Thymus (tissue), 11 donors: ENCODE results near the gene HOXA11. TPM values are rescaled to one million over a fixed set of nuclear protein-coding genes. Genes with fewer than 3 reads are reported as not detected.

Experiments used
- DNase-seq, 9 donors: peaks; one replicate each; pipeline ENCODE4 v3.0.0-alpha.2; 2013; ENCODE audit warnings: low spot score in 9 of 9, low read depth in 6 of 9, missing footprints in 1 of 9
- H3K27ac ChIP-seq, 2 donors: one replicate each; pipeline ENCODE4 v1.5.1; 2013; ENCODE audit warnings: control low read depth in 1 of 2, low read depth in 1 of 2, low read length in 1 of 2, mild to moderate bottlenecking in 1 of 2, moderate library complexity in 1 of 2
- H3K27me3 ChIP-seq, 2 donors: one replicate each; pipeline ENCODE4 v1.5.1; 2013; ENCODE audit warnings: low read length in 1 of 2; ENCODE audit not compliant: control insufficient read depth in 2 of 2, insufficient read depth in 1 of 2
- H3K36me3 ChIP-seq, 2 donors: one replicate each; pipeline ENCODE4 v1.5.1; 2013; ENCODE audit warnings: low read length in 1 of 2, mild to moderate bottlenecking in 1 of 2, moderate library complexity in 1 of 2; ENCODE audit not compliant: control insufficient read depth in 2 of 2, insufficient read depth in 2 of 2
- H3K4me1 ChIP-seq, 2 donors: one replicate each; pipeline ENCODE4 v1.5.1; 2013; ENCODE audit warnings: low read length in 2 of 2; ENCODE audit not compliant: control insufficient read depth in 2 of 2, insufficient read depth in 2 of 2
- H3K4me3 ChIP-seq, 2 donors: one replicate each; pipeline ENCODE4 v1.5.1; 2013; ENCODE audit warnings: low read length in 2 of 2, control low read depth in 1 of 2, mild to moderate bottlenecking in 1 of 2
- H3K9me3 ChIP-seq, 2 donors: one replicate each; pipeline ENCODE4 v1.5.1; 2013; ENCODE audit warnings: low read length in 1 of 2, mild to moderate bottlenecking in 1 of 2; ENCODE audit not compliant: control insufficient read depth in 2 of 2, insufficient read depth in 1 of 2
- WGBS: extraction: QIAGEN DNeasy Blood & Tissue Kit; methylation state at CpG from one replicate; pipeline ENCODE4 v1.1.7; 2013; 5-methylcytosine and 5-hydroxymethylcytosine counted together
- polyA plus RNA-seq: library from polyadenylated mRNA; stranded (reverse); fragments of 200-250 nt; gene quantifications from one replicate; pipeline ENCODE4 v1.2.3, GENCODE V29; 2013
- total RNA-seq: library from RNA; stranded (reverse); fragments of 120-200 nt; gene quantifications from one replicate; pipeline ENCODE4 v1.2.4, GENCODE V29; 2013
- donor health status: healthy.

Gene HOXA11
- total and polyA plus RNA-seq, 2 donors = under 0.01 TPM; not detected in 1

DNA sequence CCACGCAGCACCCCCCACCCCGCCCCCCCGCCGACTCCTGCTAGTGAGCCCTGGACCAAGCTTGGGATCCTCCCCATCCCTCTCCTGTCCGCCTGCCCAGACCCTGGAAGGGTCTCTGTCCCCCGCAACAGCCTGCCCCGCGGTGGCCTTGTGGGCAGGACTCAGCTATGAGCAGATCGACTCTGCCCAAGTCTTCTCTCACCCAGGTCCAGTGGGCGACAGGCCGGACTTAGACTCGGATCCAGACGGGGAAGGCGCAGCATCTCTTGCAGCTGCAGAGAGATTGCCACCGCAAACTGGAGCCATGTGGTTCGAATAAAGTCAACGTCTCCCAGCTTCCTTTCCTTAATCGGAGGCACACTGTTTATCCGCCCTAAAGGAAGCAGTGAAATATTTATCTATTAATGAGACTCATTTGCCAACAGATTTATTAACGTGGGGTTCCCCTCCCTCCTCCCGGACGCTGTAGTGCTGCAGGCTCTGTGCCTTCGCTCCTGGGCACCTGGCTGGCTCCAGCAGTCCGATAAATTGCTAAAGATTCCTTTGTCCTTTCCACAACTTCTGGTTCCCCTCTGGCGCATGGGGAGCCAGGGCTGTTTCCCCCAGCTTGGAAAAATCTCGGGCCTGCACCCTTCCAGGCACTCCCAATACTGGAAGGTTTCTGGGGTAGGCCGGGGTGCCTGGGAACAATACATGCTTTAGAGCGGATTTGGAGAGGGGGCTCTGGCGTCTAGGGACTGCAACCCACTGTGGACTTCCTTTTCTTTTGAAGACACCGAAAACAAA is 27.9 kb downstream of the HOXA11 start:
- Histone ChIP-seq H3K4me3 (peak overlapping the region in 1 of 2 donors; percentile 60), H3K27me3 (peaks cover 96 to 100% of the 10 kb centered on the region in 2 donors), H3K27ac (no peak overlapping the region), H3K4me1 (peaks cover 30 to 55% of the 10 kb centered on the region in 2 donors), H3K9me3 (peaks cover 3 to 31% of the 10 kb centered on the region in 2 donors), H3K36me3 (no peaks in the 10 kb centered on the region)
- WGBS = 7% methylated on average over 30 of the region's 30 CpGs
- DNase-seq = peak in 1 of 9 donors; percentile 37

DNA sequence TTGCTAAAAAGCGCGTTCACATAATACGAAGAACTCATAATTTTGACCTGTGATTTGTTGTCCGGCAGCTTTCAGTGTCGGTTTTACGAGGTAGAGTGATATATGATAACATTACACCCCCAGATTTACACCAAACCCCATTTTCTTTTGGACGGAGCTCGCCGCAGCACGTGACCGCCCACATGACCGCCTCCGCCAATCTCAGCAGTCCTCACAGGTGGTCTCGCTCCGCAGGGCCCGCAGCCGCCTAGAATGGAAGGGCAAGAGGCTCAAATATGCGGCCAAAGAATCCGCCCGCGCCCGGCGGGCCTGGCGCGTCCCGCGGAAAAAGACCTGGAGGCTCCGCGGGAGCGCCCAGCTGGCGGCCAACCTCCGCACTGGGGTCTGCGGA is 28.5 kb downstream of the HOXA11 start, which contains the start of gene HOXA7:
Gene HOXA7 (minus strand): TSS at position 168 of the 391 bp plus-strand sequence. CDS start 130 bp downstream, at position 38.
- H3K27me3 ChIP-seq = peaks cover 94 to 100% of the 10 kb centered on the region in 2 donors
- no peaks in the 10 kb centered on the region for H3K36me3 ChIP-seq
- peaks cover 3 to 37% of the 10 kb centered on the region in 2 donors for H3K9me3 ChIP-seq
- WGBS = under 1% methylated on average over 33 of the region's 33 CpGs
- H3K4me3 ChIP-seq = peak within 1 kb of the TSS; percentile 46 to 60
- peak in 1 of 9 donors; percentile 58 for DNase-seq
- peaks cover 30 to 61% of the 10 kb centered on the region in 2 donors for H3K4me1 ChIP-seq
- no peak within 1 kb of the TSS for H3K27ac ChIP-seq

- Histone ChIP-seq H3K4me3 (peak overlapping the region; percentile 46 to 60), H3K4me1 (peaks cover 32 to 62% of the 10 kb centered on the region in 2 donors), H3K27ac (no peak overlapping the region), H3K27me3 (peaks cover 95 to 100% of the 10 kb centered on the region in 2 donors), H3K9me3 (peaks cover 3 to 43% of the 10 kb centered on the region in 2 donors), H3K36me3 (no peaks in the 10 kb centered on the region)
- peak in 1 of 9 donors; percentile 65 for DNase-seq
- WGBS = 1% methylated on average over 63 of the region's 63 CpGs
Measured at GRCh38 chr7:27155816-27156507, 29.1 kb downstream of the HOXA11 start.

DNA sequence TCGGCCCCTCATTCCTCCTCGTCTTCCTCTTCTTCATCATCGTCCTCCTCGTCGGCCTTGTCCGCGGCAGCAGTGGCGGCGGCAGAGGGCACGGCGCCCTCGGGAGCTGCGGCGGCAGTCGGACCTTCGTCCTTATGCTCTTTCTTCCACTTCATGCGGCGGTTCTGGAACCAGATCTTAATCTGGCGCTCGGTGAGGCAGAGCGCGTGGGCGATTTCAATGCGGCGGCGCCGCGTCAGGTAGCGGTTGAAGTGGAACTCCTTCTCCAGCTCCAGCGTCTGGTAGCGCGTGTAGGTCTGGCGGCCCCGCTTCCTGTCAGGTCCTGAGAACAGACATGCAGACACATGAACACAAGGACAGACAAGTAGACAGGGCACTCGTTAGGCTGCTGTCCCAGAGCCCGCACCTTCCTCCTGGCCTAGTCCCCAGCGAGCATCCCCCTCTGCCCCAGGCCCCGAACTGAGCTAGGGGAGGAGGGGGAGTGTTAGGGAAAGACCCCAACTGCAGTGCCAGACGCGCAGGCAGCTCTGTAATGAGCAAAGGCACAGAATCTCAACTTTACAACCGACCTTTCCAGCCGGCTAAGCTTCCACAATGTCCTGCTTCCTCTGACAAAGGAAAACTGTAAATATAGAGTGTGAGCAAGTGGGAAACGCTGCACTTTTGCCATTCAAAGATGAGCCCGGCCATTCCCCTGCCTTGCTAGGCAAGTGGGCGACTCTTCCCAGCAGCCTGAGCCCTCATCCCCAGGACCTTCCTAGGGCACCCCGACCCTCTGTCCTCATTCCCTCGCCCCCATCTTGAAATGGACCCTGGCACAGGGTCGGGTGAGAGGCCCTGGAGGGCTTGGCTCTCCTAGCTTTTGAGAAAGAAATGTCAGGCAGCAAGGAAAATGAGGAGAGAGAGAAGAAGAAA is 29.9 kb downstream of the HOXA11 start:
- Histone ChIP-seq H3K4me3 (peak overlapping the region in 1 of 2 donors; percentile 60), H3K27ac (no peak overlapping the region), H3K4me1 (peaks cover 27 to 61% of the 10 kb centered on the region in 2 donors), H3K9me3 (peaks cover 3 to 48% of the 10 kb centered on the region in 2 donors), H3K36me3 (no peaks in the 10 kb centered on the region), H3K27me3 (peaks cover 94 to 100% of the 10 kb centered on the region in 2 donors)
- 9% methylated on average over 48 of the region's 48 CpGs for WGBS
- peak in 1 of 9 donors; percentile 62 for DNase-seq

DNA sequence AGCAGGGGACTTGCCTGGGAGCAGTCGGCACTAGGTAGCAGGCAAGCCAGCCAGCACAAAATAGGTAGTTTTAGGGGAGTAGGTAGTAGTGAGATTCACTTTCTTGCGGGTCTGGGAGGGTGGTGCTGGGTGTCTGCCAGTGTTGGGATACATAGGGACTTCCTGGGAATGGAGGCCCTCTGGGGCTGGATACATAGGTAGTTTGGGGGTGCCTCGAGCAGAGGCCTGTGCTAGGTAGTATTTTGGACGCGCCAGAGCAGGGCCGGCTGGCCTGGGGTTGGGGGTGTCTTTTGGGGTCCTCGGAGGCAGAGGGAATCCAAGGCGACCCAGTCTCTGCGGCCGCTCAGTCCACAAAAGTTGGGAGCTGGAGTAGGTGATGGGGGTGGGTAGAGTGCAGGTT is 30.7 kb downstream of the HOXA11 start:
- Histone ChIP-seq H3K4me1 (peaks cover 26 to 59% of the 10 kb centered on the region in 2 donors), H3K27ac (no peak overlapping the region), H3K36me3 (no peaks in the 10 kb centered on the region), H3K4me3 (no peak overlapping the region), H3K27me3 (peaks cover 94 to 100% of the 10 kb centered on the region in 2 donors), H3K9me3 (peaks cover 3 to 45% of the 10 kb centered on the region in 2 donors)
- 87% methylated on average over 10 of the region's 10 CpGs for WGBS
- no peak for DNase-seq

DNA sequence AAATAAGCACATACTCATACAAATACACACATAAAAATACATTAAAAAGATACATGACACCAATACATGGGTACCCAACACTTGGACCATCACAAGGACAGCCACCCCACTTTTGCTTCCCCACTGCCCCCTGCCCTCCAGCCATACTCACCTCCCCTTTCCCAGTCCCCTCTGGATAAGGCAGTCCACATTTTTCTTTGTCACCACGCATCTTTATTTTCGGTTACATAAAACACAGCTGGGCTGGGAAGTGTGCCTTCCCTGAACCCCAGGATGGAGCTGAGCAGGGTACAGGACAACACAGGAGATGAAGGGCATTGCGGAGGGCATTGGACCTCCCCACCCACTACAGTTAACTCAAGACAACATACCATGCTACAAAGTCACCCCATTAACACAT is 31.5 kb downstream of the HOXA11 start:
- Histone ChIP-seq H3K4me1 (peaks cover 26 to 59% of the 10 kb centered on the region in 2 donors), H3K4me3 (no peak overlapping the region), H3K36me3 (no peaks in the 10 kb centered on the region), H3K27ac (no peak overlapping the region), H3K27me3 (peaks cover 94 to 100% of the 10 kb centered on the region in 2 donors), H3K9me3 (peaks cover 3 to 48% of the 10 kb centered on the region in 2 donors)
- whole genome bisulfite sequencing = 94% methylated on average over 3 of the region's 3 CpGs
- no peak for DNase-seq

DNA sequence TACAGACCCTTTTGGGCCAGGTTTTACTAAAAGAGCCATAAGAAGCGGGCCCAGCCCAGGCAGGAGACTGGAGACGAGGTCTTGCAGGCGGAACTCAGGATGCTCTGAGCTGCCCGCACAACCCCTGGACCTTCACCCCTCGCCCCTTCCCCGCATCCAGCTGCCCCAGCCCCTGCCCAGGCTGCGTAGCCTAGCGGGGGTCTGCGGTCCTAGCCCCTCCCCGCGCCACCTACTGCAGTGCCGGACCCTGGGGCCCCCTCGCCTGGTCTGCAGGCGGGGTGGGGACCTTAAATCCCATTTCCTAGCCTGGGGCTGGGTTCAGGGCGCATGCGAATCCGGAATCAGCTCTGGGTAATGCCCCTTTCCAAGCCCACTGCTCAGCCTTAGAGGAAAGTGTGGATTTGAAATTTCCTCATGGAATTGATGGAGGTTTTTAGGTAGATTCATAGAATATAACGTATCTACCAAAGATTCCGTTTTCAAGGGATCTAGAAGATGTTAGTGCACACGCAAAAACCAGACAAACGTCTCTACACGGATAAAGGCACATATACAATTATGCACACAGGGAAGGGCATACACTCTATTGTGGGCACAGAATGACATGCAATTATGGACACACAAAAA is 32.1 kb downstream of the HOXA11 start:
- H3K36me3 ChIP-seq = no peaks in the 10 kb centered on the region
- H3K27ac ChIP-seq = no peak overlapping the region
- H3K4me3 ChIP-seq = no peak overlapping the region
- WGBS = 51% methylated on average over 22 of the region's 22 CpGs
- no peak for DNase-seq
- peaks cover 94 to 100% of the 10 kb centered on the region in 2 donors for H3K27me3 ChIP-seq
- H3K9me3 ChIP-seq = peaks cover under 1 to 51% of the 10 kb centered on the region in 2 donors
- H3K4me1 ChIP-seq = peaks cover 29 to 65% of the 10 kb centered on the region in 2 donors
